Measurements from ENCODE around the gene HIVEP1. TPM values are rescaled to one million over a fixed set of nuclear protein-coding genes. Genes with fewer than 3 reads are reported as not detected.

HIVEP1 gene
- total RNA-seq, 2 donors from 2014 or later: 12.5 to 15.2 TPM

DNA sequence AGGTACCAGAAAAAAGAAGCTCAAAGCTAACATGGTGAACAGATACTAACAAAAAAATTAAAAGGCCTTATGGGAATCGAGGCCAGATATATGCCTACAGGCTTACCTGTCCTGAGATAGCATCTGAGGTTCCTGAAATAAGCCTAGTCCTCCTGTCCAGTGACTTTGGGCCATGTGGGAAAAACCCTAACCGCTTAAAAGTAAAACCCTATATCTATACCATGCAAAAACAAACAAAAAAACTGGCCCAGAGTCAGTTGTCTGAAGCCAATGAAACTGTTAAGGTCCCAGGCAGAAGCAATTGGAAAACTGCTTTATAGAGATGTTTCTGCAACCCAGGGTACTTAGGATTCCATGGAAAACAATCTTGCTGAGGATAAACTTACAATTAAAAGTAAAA lies 122.9 kb downstream of the HIVEP1 start:
- 67 to 74% methylated on average over 2 of the region's 2 CpGs for WGBS, 2 donors

DNA sequence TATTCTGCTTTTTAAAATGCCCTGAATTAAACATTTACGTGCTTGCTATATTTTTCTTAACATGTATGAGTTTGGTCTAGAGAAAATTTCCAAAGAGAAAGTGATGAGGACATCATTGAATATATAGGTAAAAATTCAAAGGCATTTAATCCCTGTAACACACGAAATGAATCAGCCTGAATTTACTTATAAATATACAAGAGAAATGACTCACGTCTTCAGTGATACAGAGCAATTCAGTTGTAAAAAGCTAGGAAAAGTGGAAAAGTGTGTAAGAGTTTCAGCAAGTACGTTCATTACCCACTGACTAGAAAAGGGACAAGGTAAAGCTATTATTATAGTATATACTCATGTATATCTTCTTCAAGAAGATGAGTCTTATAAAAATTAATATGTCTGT lies 124.8 kb downstream of the HIVEP1 start:
- peaks cover 6 to 11% of the 10 kb centered on the region in 2 donors for H3K36me3 ChIP-seq (replicated peaks in 1 of 2; ENCODE audit: insufficient read depth in 1 of 2, low read depth in 2 of 2)
- H3K27ac ChIP-seq: no peak overlapping the region
- intact Hi-C loops (cut with DNase I): no loop called here
- ATAC-seq (no peak), DNase-seq (no peak)
- no peak overlapping the region for H3K4me3 ChIP-seq
- no peaks in the 10 kb centered on the region for H3K4me1 ChIP-seq
- no peaks in the 10 kb centered on the region for H3K27me3 ChIP-seq
- no peaks in the 10 kb centered on the region for H3K9me3 ChIP-seq
- TF ChIP-seq POLR2A (IDR thresholded peaks at IDR 0.05) (no peak), CTCF (IDR thresholded peaks at IDR 0.05) (no peak)
- 87 to 89% methylated on average over 4 of the region's 4 CpGs for WGBS, 2 donors

More for the DNA sequence above, 122.9 kb downstream of the HIVEP1 start:
- H3K27me3 ChIP-seq: no peaks in the 10 kb centered on the region
- H3K36me3 ChIP-seq (replicated peaks in 1 of 2; ENCODE audit: insufficient read depth in 1 of 2, low read depth in 2 of 2): peaks cover 4 to 11% of the 10 kb centered on the region in 2 donors
- intact Hi-C loops (cut with DNase I): no loop called here
- no peak overlapping the region for H3K27ac ChIP-seq
- TF ChIP-seq POLR2A (IDR thresholded peaks at IDR 0.05): no peak
- TF ChIP-seq CTCF (IDR thresholded peaks at IDR 0.05): no peak
- no peak overlapping the region for H3K4me3 ChIP-seq
- H3K4me1 ChIP-seq: no peaks in the 10 kb centered on the region
- no peak for ATAC-seq
- H3K9me3 ChIP-seq: no peaks in the 10 kb centered on the region
- no peak for DNase-seq

DNA sequence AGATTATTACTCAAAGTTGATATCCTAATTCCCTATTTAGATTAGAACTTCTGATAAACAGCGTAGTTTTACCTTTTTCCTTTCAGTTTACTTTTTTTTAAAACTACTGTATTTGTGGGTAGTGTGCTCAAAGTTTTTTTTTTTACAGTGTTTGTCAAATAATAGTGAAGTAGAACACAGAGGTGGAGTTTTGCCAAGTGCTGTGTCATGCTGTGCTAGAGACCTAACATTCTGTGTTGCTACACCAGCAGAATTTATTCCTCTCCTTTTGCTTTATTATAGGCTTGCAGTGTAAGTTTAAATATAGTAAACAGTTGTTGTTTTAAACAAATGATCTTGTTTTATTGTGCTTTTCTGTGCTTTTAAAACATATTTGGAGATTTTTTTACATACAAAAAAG lies 125.4 kb downstream of the HIVEP1 start:
- no peaks in the 10 kb centered on the region for H3K27me3 ChIP-seq
- no peaks in the 10 kb centered on the region for H3K4me1 ChIP-seq
- TF ChIP-seq POLR2A (IDR thresholded peaks at IDR 0.05): no peak
- no peak for TF ChIP-seq CTCF (IDR thresholded peaks at IDR 0.05)
- 45 to 46% methylated on average over 1 of the region's 1 CpG for WGBS, 2 donors
- intact Hi-C loops (cut with DNase I): no loop called here
- DNase-seq: peak; percentile 62 to 82 (median 74)
- H3K9me3 ChIP-seq: no peaks in the 10 kb centered on the region
- no peak overlapping the region for H3K27ac ChIP-seq
- peaks cover 6 to 11% of the 10 kb centered on the region in 2 donors for H3K36me3 ChIP-seq (replicated peaks in 1 of 2; ENCODE audit: insufficient read depth in 1 of 2, low read depth in 2 of 2)
- peak; percentile 63 for ATAC-seq
- H3K4me3 ChIP-seq: no peak overlapping the region

- no peak for TF ChIP-seq CTCF (IDR thresholded peaks at IDR 0.05)
- TF ChIP-seq POLR2A (IDR thresholded peaks at IDR 0.05): no peak
- no peak for DNase-seq
- Histone ChIP-seq H3K4me1 (no peaks in the 10 kb centered on the region), H3K36me3 (replicated peaks in 1 of 2; ENCODE audit: insufficient read depth in 1 of 2, low read depth in 2 of 2) (peaks cover 6 to 11% of the 10 kb centered on the region in 2 donors), H3K9me3 (no peaks in the 10 kb centered on the region), H3K4me3 (no peak overlapping the region), H3K27ac (no peak overlapping the region), H3K27me3 (no peaks in the 10 kb centered on the region)
- 100% methylated on average over 1 of the region's 1 CpG for WGBS, 2 donors
- intact Hi-C loops (cut with DNase I): no loop called here
- no peak for ATAC-seq
These were observed 126.3 kb downstream of the HIVEP1 start for GRCh38 chr6:12138381-12138780.

GRCh38 chr6:12138936-12139335 lies 126.8 kb downstream of the HIVEP1 start:
- Histone ChIP-seq H3K9me3 (no peaks in the 10 kb centered on the region), H3K4me3 (no peak overlapping the region), H3K4me1 (no peaks in the 10 kb centered on the region), H3K27ac (no peak overlapping the region), H3K36me3 (replicated peaks in 1 of 2; ENCODE audit: insufficient read depth in 1 of 2, low read depth in 2 of 2) (peaks cover 6 to 11% of the 10 kb centered on the region in 2 donors), H3K27me3 (no peaks in the 10 kb centered on the region)
- 93 to 100% methylated on average over 4 of the region's 4 CpGs for WGBS, 2 donors
- intact Hi-C loops (cut with DNase I): no loop called here
- DNase-seq (no peak), ATAC-seq (no peak)
- TF ChIP-seq POLR2A (IDR thresholded peaks at IDR 0.05): no peak
- no peak for TF ChIP-seq CTCF (IDR thresholded peaks at IDR 0.05)

Measured in body of pancreas (tissue), 4 donors.